IMR-90 (cell line): ENCODE results near the gene MYBPHL. TPM values are rescaled to one million over a fixed set of nuclear protein-coding genes. Genes with fewer than 3 reads are reported as not detected.

Experiments used
- ATAC-seq: fragments of 200-7000 bp; cut with Tn5 transposase; 2 replicates; pipeline ENCODE4 v1.9.1; 2020; ENCODE audit warnings: low read depth, mild to moderate bottlenecking, moderate library complexity
- BruUV-seq: library from RNA; stranded (reverse); fragments of 400-500 nt; replicated peaks from 2 replicates; lab custom pipeline; 2021; lab: Mats Ljungman, UMichigan
- CTCF ChIA-PET: fragments of 300-600 bp; formaldehyde crosslinking; extraction: SDS; loops from one replicate; lab custom pipeline; 2021; ENCODE audit warnings: antibody characterized with exemption; lab: Yijun Ruan, JAX
- POLR2A ChIA-PET: fragments of 300-600 bp; sonication (Branson Sonifier 250); formaldehyde crosslinking; loops from one replicate; lab custom pipeline; 2022; ENCODE audit warnings: antibody characterized with exemption; ENCODE audit not compliant: unreplicated experiment; lab: Charles Lee
- DNase-seq: peaks from one replicate; pipeline ENCODE4 v3.0.0; 2013
- H2AFZ ChIP-seq: replicated peaks from 2 replicates; pipeline ENCODE3; 2013; ENCODE audit warnings: low read length, mild to moderate bottlenecking; ENCODE audit not compliant: poor library complexity
- H2AK5ac ChIP-seq: 2 replicates; pipeline ENCODE4 v1.6.1; 2013; ENCODE audit warnings: low read depth, low read length, inconsistent platforms
- H2AK9ac ChIP-seq: replicated peaks from 2 replicates; pipeline ENCODE3; 2013; ENCODE audit warnings: mild to moderate bottlenecking, low read depth, low read length, moderate library complexity; ENCODE audit not compliant: poor library complexity
- H2BK120ac ChIP-seq: 2 replicates; pipeline ENCODE4 v1.6.1; 2013; ENCODE audit warnings: low read depth, low read length, inconsistent platforms
- H2BK15ac ChIP-seq: 3 replicates; pipeline ENCODE4 v1.6.1; 2013; ENCODE audit warnings: low read depth, low read length, inconsistent platforms
- H2BK20ac ChIP-seq: 2 replicates; pipeline ENCODE4 v1.6.1; 2013; ENCODE audit warnings: low read depth, mild to moderate bottlenecking, inconsistent platforms, low read length, moderate library complexity
- H2BK5ac ChIP-seq: 2 replicates; pipeline ENCODE4 v1.6.1; 2013; ENCODE audit warnings: mild to moderate bottlenecking, low read depth, low read length, inconsistent platforms; ENCODE audit not compliant: poor library complexity, severe bottlenecking
- H3K14ac ChIP-seq: replicated peaks from 2 replicates; pipeline ENCODE4 v1.6.1; 2013; ENCODE audit warnings: low read depth, low read length, inconsistent platforms
- H3K18ac ChIP-seq: 2 replicates; pipeline ENCODE4 v1.6.1; 2013; ENCODE audit warnings: low read depth, low read length, control low read depth
- H3K23ac ChIP-seq: 2 replicates; pipeline ENCODE4 v1.6.1; 2013; ENCODE audit warnings: low read depth, low read length, inconsistent platforms
- H3K27ac ChIP-seq: 2 replicates; pipeline ENCODE4 v1.5.1; 2013; ENCODE audit warnings: mild to moderate bottlenecking, control low read depth, low read length; ENCODE audit not compliant: insufficient read depth
- H3K27me3 ChIP-seq: 2 replicates; pipeline ENCODE4 v1.6.1; 2013; ENCODE audit warnings: low read length; ENCODE audit not compliant: control insufficient read depth, insufficient read depth
- H3K36me3 ChIP-seq: 2 replicates; pipeline ENCODE4 v1.6.1; 2013; ENCODE audit warnings: low read length, mixed read lengths; ENCODE audit not compliant: control insufficient read depth, insufficient read depth
- H3K4ac ChIP-seq: 2 replicates; pipeline ENCODE4 v1.6.1; 2013; ENCODE audit warnings: low read depth, low read length, inconsistent platforms
- H3K4me1 ChIP-seq: 2 replicates; pipeline ENCODE4 v1.6.1; 2013; ENCODE audit warnings: low read length, mixed read lengths; ENCODE audit not compliant: control insufficient read depth, insufficient read depth
- H3K4me2 ChIP-seq: 2 replicates; pipeline ENCODE4 v1.6.1; 2013; ENCODE audit warnings: low read depth, mild to moderate bottlenecking, control low read depth, low read length, moderate library complexity
- H3K4me3 ChIP-seq: 2 replicates; pipeline ENCODE4 v1.5.1; 2013; ENCODE audit warnings: low read depth, mild to moderate bottlenecking, control low read depth, low read length, moderate library complexity; ENCODE audit not compliant: insufficient read depth
- H3K56ac ChIP-seq: 2 replicates; pipeline ENCODE4 v1.6.1; 2013; ENCODE audit warnings: low read length, inconsistent platforms; ENCODE audit not compliant: insufficient read depth; ENCODE audit errors: extremely low read depth
- H3K79me1 ChIP-seq, 2 experiments: 2 replicates each; pipeline ENCODE4 v1.6.1; 2013; ENCODE audit warnings: low read length in 2 of 2, inconsistent platforms in 1 of 2, low read depth in 1 of 2
- H3K9ac ChIP-seq: 2 replicates; pipeline ENCODE4 v1.6.1; 2013; ENCODE audit warnings: low read depth, low read length, control low read depth
- H3K9me1 ChIP-seq: 2 replicates; pipeline ENCODE4 v1.6.1; 2013; ENCODE audit warnings: low read length, inconsistent platforms; ENCODE audit not compliant: insufficient read depth
- H3K9me3 ChIP-seq: 2 replicates; pipeline ENCODE4 v1.6.1; 2013; ENCODE audit warnings: low read length; ENCODE audit not compliant: control insufficient read depth, insufficient read depth
- H4K20me1 ChIP-seq: 2 replicates; pipeline ENCODE4 v1.6.1; 2013; ENCODE audit warnings: low read length, inconsistent platforms; ENCODE audit not compliant: insufficient read depth
- H4K5ac ChIP-seq: 2 replicates; pipeline ENCODE4 v1.6.1; 2013; ENCODE audit warnings: mild to moderate bottlenecking, low read depth, low read length, control low read depth
- H4K8ac ChIP-seq, 2 experiments: 2 replicates each; pipeline ENCODE4 v1.6.1; 2013; ENCODE audit warnings: low read depth in 2 of 2, low read length in 2 of 2, control low read depth in 1 of 2, inconsistent platforms in 1 of 2
- H4K91ac ChIP-seq: 2 replicates; pipeline ENCODE4 v1.6.1; 2013; ENCODE audit warnings: low read depth, low read length, inconsistent platforms; ENCODE audit not compliant: insufficient read depth
- BHLHE40 ChIP-seq: fragments of 150-350 bp; IDR thresholded peaks from 2 replicates; pipeline ENCODE4 v1.6.1; 2016; ENCODE audit warnings: mild to moderate bottlenecking, low read depth, low read length
- CHD1 ChIP-seq: IDR thresholded peaks from 2 replicates; pipeline ENCODE4 v1.6.1; 2012; ENCODE audit warnings: low read depth, low read length, improper control_type of control experiment
- FOS ChIP-seq: fragments of 150-350 bp; IDR thresholded peaks from 2 replicates; pipeline ENCODE4 v1.6.1; 2016; ENCODE audit warnings: low read depth, low read length
- MAFK ChIP-seq: IDR thresholded peaks from 2 replicates; pipeline ENCODE4 v1.6.1; 2012; ENCODE audit warnings: low read depth, low read length, improper control_type of control experiment
- MAZ ChIP-seq: IDR thresholded peaks from 2 replicates; pipeline ENCODE4 v1.6.1; 2012; ENCODE audit warnings: low read depth, mild to moderate bottlenecking, low read length, improper control_type of control experiment, moderate library complexity, borderline replicate concordance
- NFE2L2 ChIP-seq: fragments of 150-350 bp; IDR thresholded peaks from 2 replicates; pipeline ENCODE4 v1.6.1; 2016; ENCODE audit warnings: low read depth, mild to moderate bottlenecking, low read length
- POLR2A ChIP-seq: IDR thresholded peaks from 2 replicates; pipeline ENCODE4 v1.6.1; 2012; ENCODE audit warnings: mild to moderate bottlenecking, low read depth, low read length
- RCOR1 ChIP-seq: IDR thresholded peaks from 2 replicates; pipeline ENCODE4 v1.6.1; 2012; ENCODE audit warnings: mild to moderate bottlenecking, low read length, improper control_type of control experiment; ENCODE audit not compliant: insufficient replicate concordance
- RFX5 ChIP-seq: IDR thresholded peaks from 2 replicates; pipeline ENCODE4 v1.8.0; 2012; ENCODE audit warnings: low read depth, mild to moderate bottlenecking, low read length, moderate library complexity
- SMC3 ChIP-seq: fragments of 150-350 bp; IDR thresholded peaks from 2 replicates; pipeline ENCODE4 v1.6.1; 2016; ENCODE audit warnings: low read depth, mild to moderate bottlenecking, antibody characterized with exemption, low read length, moderate library complexity
- WGBS, 2 experiments: methylation state at CpG; one replicate each; pipeline versions ENCODE4 v1.1.5 to v1.1.7; 2013; ENCODE audit warnings: missing lambda C conversion rate in 2 of 2; ENCODE audit not compliant: insufficient read length in 1 of 2; ENCODE audit errors: extremely low coverage in 2 of 2; 5-methylcytosine and 5-hydroxymethylcytosine counted together
- dilution Hi-C: fragments of 300-500 bp; cut with HindIII; formaldehyde crosslinking; loops from one replicate; pipeline ENCODE4 v1.14.3; 2018; ENCODE audit warnings: low sequenced_read_pairs; ENCODE audit not compliant: unreplicated experiment
- in situ Hi-C: fragments of 300-500 bp; cut with MboI; formaldehyde crosslinking; loops from 3 replicates; pipeline ENCODE4 v1.14.3; 2019; ENCODE audit warnings: low sequenced_read_pairs, inconsistent platforms, mixed read lengths
- intact Hi-C: fragments of 100-400 bp; cut with micrococcal nuclease; formaldehyde crosslinking; loops from 2 replicates; pipeline ENCODE4 v1.10.0; 2022
- polyA plus RNA-seq, 3 experiments: library from polyadenylated mRNA; depleted of rRNA; stranded (reverse); fragments of >200 nt; gene quantifications; 2 replicates each; pipeline ENCODE4 v1.2.3, GENCODE V29; 2012; ENCODE audit warnings: low replicate concordance in 1 of 3
- total RNA-seq: library from RNA; depleted of rRNA; stranded (reverse); fragments of >200 nt; gene quantifications from 2 replicates; pipeline ENCODE4 v1.2.3, GENCODE V29; 2012
- TF ChIP-seq, protein P1 (sequence below): fragments of 150-350 bp; IDR thresholded peaks from 2 replicates; pipeline ENCODE4 v1.6.1; 2016; ENCODE audit warnings: low read depth, mild to moderate bottlenecking, low read length, moderate library complexity, borderline replicate concordance
- TF ChIP-seq, protein P2 (sequence below): conservative IDR thresholded peaks from 2 replicates; pipeline ENCODE4 v1.5.1; 2012; ENCODE audit warnings: mild to moderate bottlenecking, low read depth, low read length, improper control_type of control experiment

The MYBPHL gene
- total and polyA plus RNA-seq, 2 of the 4 experiments (the other 2 are of a cell fraction): 0.07 TPM; not detected in 1

GRCh38 chr1:109304226-109304920 lies 2.4 kb downstream of the MYBPHL start:
- TF ChIP-seq RFX5: no peak
- TF ChIP-seq POLR2A: no peak
- no peak for TF ChIP-seq FOS
- TF ChIP-seq MAZ: no peak
- no peak for TF ChIP-seq RCOR1
- TF ChIP-seq NFE2L2: no peak
- TF ChIP-seq, protein P1, sequence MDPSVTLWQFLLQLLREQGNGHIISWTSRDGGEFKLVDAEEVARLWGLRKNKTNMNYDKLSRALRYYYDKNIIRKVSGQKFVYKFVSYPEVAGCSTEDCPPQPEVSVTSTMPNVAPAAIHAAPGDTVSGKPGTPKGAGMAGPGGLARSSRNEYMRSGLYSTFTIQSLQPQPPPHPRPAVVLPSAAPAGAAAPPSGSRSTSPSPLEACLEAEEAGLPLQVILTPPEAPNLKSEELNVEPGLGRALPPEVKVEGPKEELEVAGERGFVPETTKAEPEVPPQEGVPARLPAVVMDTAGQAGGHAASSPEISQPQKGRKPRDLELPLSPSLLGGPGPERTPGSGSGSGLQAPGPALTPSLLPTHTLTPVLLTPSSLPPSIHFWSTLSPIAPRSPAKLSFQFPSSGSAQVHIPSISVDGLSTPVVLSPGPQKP: no peak
- no peak for TF ChIP-seq MAFK
- no peak for TF ChIP-seq BHLHE40
- TF ChIP-seq SMC3: no peak
- TF ChIP-seq, protein P2, sequence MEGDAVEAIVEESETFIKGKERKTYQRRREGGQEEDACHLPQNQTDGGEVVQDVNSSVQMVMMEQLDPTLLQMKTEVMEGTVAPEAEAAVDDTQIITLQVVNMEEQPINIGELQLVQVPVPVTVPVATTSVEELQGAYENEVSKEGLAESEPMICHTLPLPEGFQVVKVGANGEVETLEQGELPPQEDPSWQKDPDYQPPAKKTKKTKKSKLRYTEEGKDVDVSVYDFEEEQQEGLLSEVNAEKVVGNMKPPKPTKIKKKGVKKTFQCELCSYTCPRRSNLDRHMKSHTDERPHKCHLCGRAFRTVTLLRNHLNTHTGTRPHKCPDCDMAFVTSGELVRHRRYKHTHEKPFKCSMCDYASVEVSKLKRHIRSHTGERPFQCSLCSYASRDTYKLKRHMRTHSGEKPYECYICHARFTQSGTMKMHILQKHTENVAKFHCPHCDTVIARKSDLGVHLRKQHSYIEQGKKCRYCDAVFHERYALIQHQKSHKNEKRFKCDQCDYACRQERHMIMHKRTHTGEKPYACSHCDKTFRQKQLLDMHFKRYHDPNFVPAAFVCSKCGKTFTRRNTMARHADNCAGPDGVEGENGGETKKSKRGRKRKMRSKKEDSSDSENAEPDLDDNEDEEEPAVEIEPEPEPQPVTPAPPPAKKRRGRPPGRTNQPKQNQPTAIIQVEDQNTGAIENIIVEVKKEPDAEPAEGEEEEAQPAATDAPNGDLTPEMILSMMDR: no peak
- no peak for TF ChIP-seq CHD1
- no TSS peak for BruUV-seq
- CTCF ChIA-PET: no interaction called here
- H4K5ac ChIP-seq: no peak overlapping the region
- no peak overlapping the region for H3K4me2 ChIP-seq
- no peak overlapping the region for H3K27ac ChIP-seq
- no peaks in the 10 kb centered on the region for H3K9me3 ChIP-seq
- H4K20me1 ChIP-seq: peaks cover 2% of the 10 kb centered on the region; the same call in 1 of the 2 replicates
- no peak overlapping the region for H2BK120ac ChIP-seq
- no peak overlapping the region for H3K56ac ChIP-seq
- no peak overlapping the region for H2BK20ac ChIP-seq
- H3K4ac ChIP-seq: 0 out of 2 replicates have a peak overlapping the region, but pooled peaks have one; percentile 34
- H3K4me3 ChIP-seq: no peak overlapping the region
- no CpG with 5 or more reads among the region's 8 CpGs for WGBS, 2 experiments
- no peak overlapping the region for H3K9ac ChIP-seq
- H2BK5ac ChIP-seq: no peak overlapping the region
- no peak for DNase-seq
- H2AK5ac ChIP-seq: no peak overlapping the region; the same call in 1 of the 2 replicates
- POLR2A ChIA-PET: no interaction called here
- 0 out of 2 replicates have a peak overlapping the region, but pooled peaks have one; percentile 22 for H4K91ac ChIP-seq
- no peak for ATAC-seq
- H3K18ac ChIP-seq: no peak overlapping the region
- H3K27me3 ChIP-seq: no peaks in the 10 kb centered on the region
- dilution Hi-C loops: no loop called here
- no peaks in the 10 kb centered on the region for H3K36me3 ChIP-seq
- H2AFZ ChIP-seq: no peak overlapping the region
- 0 out of 2 replicates have a peak overlapping the region, but pooled peaks have one; percentile 53 for H3K14ac ChIP-seq
- H2BK15ac ChIP-seq: no peak overlapping the region
- H2AK9ac ChIP-seq: no peak overlapping the region
- H3K9me1 ChIP-seq: peaks cover 21% of the 10 kb centered on the region
- H3K23ac ChIP-seq: 0 out of 2 replicates have a peak overlapping the region, but pooled peaks have one; percentile 54
- in situ Hi-C loops: no loop called here
- H4K8ac ChIP-seq: no peak overlapping the region
- peaks cover 0 to 4% of the 10 kb centered on the region in 2 experiments; a peak in 1 of 4 replicates for H3K79me1 ChIP-seq
- intact Hi-C loops: no loop called here
- peaks cover 21% of the 10 kb centered on the region for H3K4me1 ChIP-seq
